GM12878 (cell line): ENCODE measurements around the gene ANO6. TPM values are rescaled to one million over a fixed set of nuclear protein-coding genes. Genes with fewer than 3 reads are reported as not detected.

Experiments
- ATAC-seq: fragments of 200-7000 bp; cut with Tn5 transposase; 3 replicates; pipeline ENCODE4 v1.9.1; 2020; ENCODE audit warnings: mild to moderate bottlenecking, moderate library complexity
- BruUV-seq: library from RNA; stranded (reverse); fragments of 400-500 nt; replicated peaks from 2 replicates; lab custom pipeline; 2021; lab: Mats Ljungman, UMichigan
- CTCF ChIA-PET: fragments of 300-600 bp; sonication (Branson Sonifier 250); formaldehyde crosslinking; extraction: SDS; loops from one replicate; lab custom pipeline; 2021; ENCODE audit warnings: inconsistent platforms; lab: Yijun Ruan, JAX
- POLR2A ChIA-PET: fragments of 350-600 bp; formaldehyde crosslinking; extraction: SDS; loops from one replicate; lab custom pipeline; 2021; ENCODE audit warnings: inconsistent platforms; lab: Charles Lee
- RAD21 ChIA-PET: fragments of 300-600 bp; sonication (Branson Sonifier 250); formaldehyde crosslinking; loops from one replicate; lab custom pipeline; 2023; ENCODE audit warnings: antibody characterized with exemption; ENCODE audit not compliant: unreplicated experiment; lab: Charles Lee
- SMC1A ChIA-PET: fragments of 300-600 bp; sonication (Branson Sonifier 250); formaldehyde crosslinking; loops from one replicate; lab custom pipeline; 2023; ENCODE audit not compliant: unreplicated experiment, uncharacterized antibody; lab: Charles Lee
- DNase-seq: peaks from one replicate; pipeline ENCODE4 v3.0.0-alpha.2; 2011; ENCODE audit warnings: low read depth, low spot score
- FAIRE-seq: peaks from 3 replicates; lab custom pipeline; 2011; peaks lifted over from hg19 to GRCh38; lab: Jason Lieb, UNC
- H2AFZ ChIP-seq: 2 replicates; pipeline ENCODE4 v1.6.0; 2011; ENCODE audit warnings: low read depth, low read length, control low read depth; ENCODE audit not compliant: control insufficient read depth
- H3K27ac ChIP-seq: 2 replicates; pipeline ENCODE4 v1.5.1; 2011; ENCODE audit warnings: control low read depth; ENCODE audit not compliant: control insufficient read depth, insufficient read depth
- H3K27me3 ChIP-seq, 2 experiments: replicated peaks in 1 of 2; 2 replicates each; pipeline versions ENCODE4 v1.6.0 to v1.6.1; 2011; ENCODE audit warnings: low read length in 1 of 2; ENCODE audit not compliant: control insufficient read depth in 2 of 2, insufficient read depth in 2 of 2
- H3K36me3 ChIP-seq, 2 experiments: 2 replicates each; pipeline ENCODE4 v1.5.1; 2011; ENCODE audit warnings: low read length in 1 of 2; ENCODE audit not compliant: control insufficient read depth in 2 of 2, insufficient read depth in 2 of 2
- H3K4me1 ChIP-seq: 2 replicates; pipeline ENCODE4 v1.6.1; 2011; ENCODE audit warnings: mild to moderate bottlenecking, low read length, moderate library complexity, mixed read lengths; ENCODE audit not compliant: control insufficient read depth, insufficient read depth
- H3K4me2 ChIP-seq: 2 replicates; pipeline ENCODE4 v1.6.0; 2011; ENCODE audit warnings: control low read depth; ENCODE audit not compliant: control insufficient read depth, insufficient read depth
- H3K4me3 ChIP-seq: fragments of 200-600 bp; sonication (generic); 2 replicates; pipeline ENCODE4 v1.5.1; 2016
- H3K79me2 ChIP-seq: 2 replicates; pipeline ENCODE4 v1.6.0; 2011; ENCODE audit warnings: low read length; ENCODE audit not compliant: control insufficient read depth, insufficient read depth
- H3K9ac ChIP-seq: 2 replicates; pipeline ENCODE4 v1.8.0; 2011; ENCODE audit warnings: low read length, control low read depth, mixed read lengths; ENCODE audit not compliant: control insufficient read depth, insufficient read depth
- H3K9me3 ChIP-seq: replicated peaks from 3 replicates; pipeline ENCODE4 v1.5.1; 2011; ENCODE audit warnings: mild to moderate bottlenecking, low read length; ENCODE audit not compliant: control insufficient read depth, insufficient read depth
- H4K20me1 ChIP-seq: 2 replicates; pipeline ENCODE4 v1.6.0; 2011; ENCODE audit not compliant: control insufficient read depth, insufficient read depth
- ATF7 ChIP-seq: fragments of 450-650 bp; IDR thresholded peaks from 2 replicates; pipeline ENCODE4 v1.6.1; 2016; ENCODE audit warnings: low read depth, mild to moderate bottlenecking
- GATAD2B ChIP-seq: fragments of 450-650 bp; conservative IDR thresholded peaks from 2 replicates; pipeline ENCODE4 v1.6.1; 2017; ENCODE audit warnings: low read depth, mild to moderate bottlenecking, moderate library complexity
- IKZF2 ChIP-seq, 2 experiments: fragments of 450-650 bp; IDR thresholded peaks; 2 replicates each; pipeline ENCODE4 v1.6.1; 2017; ENCODE audit warnings: mild to moderate bottlenecking in 2 of 2, moderate library complexity in 2 of 2
- LARP7 ChIP-seq: fragments of 450-650 bp; IDR thresholded peaks from 2 replicates; pipeline ENCODE4 v1.6.1; 2017; ENCODE audit warnings: mild to moderate bottlenecking
- RUNX3 ChIP-seq: IDR thresholded peaks from 2 replicates; pipeline ENCODE4 v1.6.1; 2012; ENCODE audit warnings: low read length, inconsistent platforms
- WGBS: methylation state at CpG from one replicate; pipeline ENCODE4 v1.1.6; 2016; ENCODE audit warnings: low lambda C conversion rate; ENCODE audit not compliant: insufficient replicate concordance, insufficient coverage; ENCODE audit errors: missing lambda C conversion rate; 5-methylcytosine and 5-hydroxymethylcytosine counted together
- in situ Hi-C: fragments of 300-500 bp; cut with MboI; formaldehyde crosslinking; loops from 9 replicates; pipeline ENCODE4 v1.14.3; 2018; ENCODE audit warnings: mixed read lengths
- intact Hi-C: fragments of 100-400 bp; cut with micrococcal nuclease; formaldehyde crosslinking; loops from one replicate; pipeline ENCODE4 v1.14.2; 2022; ENCODE audit not compliant: unreplicated experiment
- polyA plus RNA-seq, 11 experiments: library from polyadenylated mRNA; depleted of rRNA in 4 of 11; unstranded in 6 of 11; stranded (reverse) in 5 of 11; fragments of >200 nt; fragmentation: Nextera tagmentation in 4 of 11; fragmentation: Illumina TruSeq in 1 of 11; extraction: Ambion mirVana in 4 of 11; extraction: Trizol in 1 of 11; gene quantifications; 1 replicate in 1 of 11; 2 replicates in 10 of 11; pipeline versions ENCODE4 v1.2.1 to v1.2.3, GENCODE V29; 2011 to 2016; ENCODE audit warnings: inconsistent platforms in 2 of 11, missing spikeins in 2 of 11, low read depth in 1 of 11
- total RNA-seq, 4 experiments: library from RNA; depleted of rRNA in 3 of 4; stranded (reverse); fragments of >200 nt in 3 of 4; fragmentation: Illumina TruSeq in 1 of 4; extraction: Trizol in 1 of 4; gene quantifications; 2 replicates each; pipeline versions ENCODE4 v1.2.1 to v1.2.3, GENCODE V29; 2013 to 2021

ANO6 gene
- total and polyA plus RNA-seq, 10 of the 15 experiments (the other 5 are each of a cell fraction or from before 2014, with no cell fraction given): 4.6 to 30.3 (median 26.0) TPM

- TF ChIP-seq ATF7: peak; percentile 39; the same call in 1 of the 2 replicates
- TF ChIP-seq GATAD2B: 0 out of 2 replicates have a peak, but pooled peaks have one; percentile 40
- TF ChIP-seq IKZF2 (IDR thresholded peaks at IDR 0.05): peak; percentile 93 to 94
- TF ChIP-seq, all 136 proteins: peak for 13
Observed at GRCh38 chr12:45244561-45245343, 28.9 kb downstream of the ANO6 start (continued).

DNA sequence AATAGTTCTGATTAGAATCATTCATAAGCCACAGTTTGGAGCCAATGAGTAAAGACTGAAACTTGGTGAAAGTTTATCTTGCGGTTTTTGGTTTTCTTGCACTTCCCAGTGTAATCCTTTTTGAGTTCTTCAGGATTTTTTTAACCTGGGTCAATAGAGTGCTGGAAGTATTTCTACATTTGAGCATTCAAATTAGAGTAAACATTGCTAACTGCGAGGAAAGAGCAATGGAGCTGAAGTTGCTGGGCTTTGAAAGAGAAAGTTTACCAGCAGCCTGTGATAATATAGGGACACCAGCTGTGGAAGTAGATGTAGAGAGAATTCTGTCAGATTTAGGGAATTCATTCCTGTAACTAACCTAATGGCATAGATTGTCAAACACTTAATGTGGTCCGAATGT is 30.3 kb downstream of the ANO6 start:
- Histone ChIP-seq H2AFZ (no peak overlapping the region), H3K4me2 (no peak overlapping the region), H4K20me1 (no peaks in the 10 kb centered on the region), H3K4me1 (peaks cover 9% of the 10 kb centered on the region), H3K9ac (no peak overlapping the region), H3K79me2 (peaks cover 49% of the 10 kb centered on the region), H3K4me3 (no peak overlapping the region), H3K27ac (no peak overlapping the region), H3K36me3 (peaks cover 0 to 2% of the 10 kb centered on the region in 2 experiments; a peak in 2 of 4 replicates), H3K27me3 (no peaks in the 10 kb centered on the region), H3K9me3 (peaks cover 6% of the 10 kb centered on the region; the same call in 2 of the 3 replicates)
- FAIRE-seq (no peak), DNase-seq (no peak), ATAC-seq (no peak)
- WGBS: 96% methylated on average over 3 of the region's 3 CpGs
- BruUV-seq: no TSS peak
- RAD21 ChIA-PET: interaction anchor here (1.7 kb wide), 1 partner anchor 13 kb away, joined by 4 read pairs; no protein-coding TSS in a partner anchor
- POLR2A ChIA-PET: interaction anchor here (0.5 kb wide), 1 partner anchor 24 kb away, joined by 3 read pairs; no protein-coding TSS in a partner anchor
- intact Hi-C loops (no loop called here), in situ Hi-C loops (no loop called here)
- CTCF ChIA-PET: interaction anchor here (0.7 kb wide), 1 partner anchor 12 kb away, joined by 3 read pairs; no protein-coding TSS in a partner anchor
- SMC1A ChIA-PET: interaction anchor here (0.9 to 2.1 kb wide), 6 partner anchors 11 to 41 kb away, joined by 3 to 10 read pairs (median 5); partner anchors contain the start of gene ANO6
- TF ChIP-seq RUNX3 (0 out of 2 replicates have a peak, but pooled peaks have one; percentile 9), LARP7 (no peak)
